Prostate gland (tissue), 2 donors: ENCODE data around the gene LAMA2. TPM values are rescaled to one million over a fixed set of nuclear protein-coding genes. Genes with fewer than 3 reads are reported as not detected.
A peak's percentile ranks its signal among the peaks of the same experiment; 100 is the strongest.

Experiments used
- DNase-seq: peaks from one replicate; pipeline ENCODE4 v3.0.0-alpha.2; 2019; ENCODE audit warnings: low spot score
- H3K27ac ChIP-seq, 2 donors: fragments of 200-600 bp; sonication (generic); 2 replicates each; pipeline ENCODE4 v1.5.1; 2017 to 2019
- H3K27me3 ChIP-seq: fragments of 200-600 bp; sonication (generic); replicated peaks from 2 replicates; pipeline ENCODE4 v1.5.1; 2019; ENCODE audit not compliant: insufficient read depth
- H3K36me3 ChIP-seq, 2 donors: fragments of 200-600 bp; sonication (generic); 1 replicate in 1 of 2; 2 replicates in 1 of 2; pipeline versions ENCODE4 v1.5.1 to v1.8.1; 2017 to 2019
- H3K4me1 ChIP-seq: fragments of 200-600 bp; sonication (generic); replicated peaks from 2 replicates; pipeline ENCODE4 v1.5.1; 2019
- H3K4me3 ChIP-seq, 2 donors: fragments of 200-600 bp; sonication (generic); 2 replicates each; pipeline ENCODE4 v1.5.1; 2017 to 2019
- H3K9me3 ChIP-seq: fragments of 200-600 bp; sonication (generic); 2 replicates; pipeline ENCODE4 v1.5.1; 2017
- POLR2A ChIP-seq: fragments of 450-650 bp; IDR thresholded peaks from one replicate; pipeline ENCODE4 v1.6.1; 2016; ENCODE audit warnings: antibody characterized with exemption, mild to moderate bottlenecking
- POLR2AphosphoS5 ChIP-seq: sonication (generic); formaldehyde crosslinking; IDR thresholded peaks from one replicate; pipeline ENCODE4 v1.6.1; 2017; ENCODE audit warnings: antibody characterized with exemption
- WGBS: methylation state at CpG from one replicate; pipeline ENCODE4 v1.1.5; 2018; 5-methylcytosine and 5-hydroxymethylcytosine counted together
- intact Hi-C: fragments of 100-400 bp; cut with DNase I; formaldehyde crosslinking; loops from one replicate; pipeline ENCODE4 v1.14.2; 2022
- total RNA-seq, 2 donors: library from RNA; depleted of rRNA; stranded (reverse); fragments of >200 nt; gene quantifications; one replicate each; pipeline ENCODE4 v1.1.0, GENCODE V29; 2016
- TF ChIP-seq, protein P1 (sequence below), 4 experiments: fragments of 200-600 bp in 2 of 4; fragments of 450-650 bp in 2 of 4; sonication (generic) in 2 of 4; IDR thresholded peaks; 1 replicate in 3 of 4; 2 replicates in 1 of 4; pipeline ENCODE4 v1.5.1; 2016 to 2019; ENCODE audit warnings: antibody characterized with exemption in 4 of 4, mild to moderate bottlenecking in 2 of 4, moderate library complexity in 2 of 4

LAMA2 gene, protein sequence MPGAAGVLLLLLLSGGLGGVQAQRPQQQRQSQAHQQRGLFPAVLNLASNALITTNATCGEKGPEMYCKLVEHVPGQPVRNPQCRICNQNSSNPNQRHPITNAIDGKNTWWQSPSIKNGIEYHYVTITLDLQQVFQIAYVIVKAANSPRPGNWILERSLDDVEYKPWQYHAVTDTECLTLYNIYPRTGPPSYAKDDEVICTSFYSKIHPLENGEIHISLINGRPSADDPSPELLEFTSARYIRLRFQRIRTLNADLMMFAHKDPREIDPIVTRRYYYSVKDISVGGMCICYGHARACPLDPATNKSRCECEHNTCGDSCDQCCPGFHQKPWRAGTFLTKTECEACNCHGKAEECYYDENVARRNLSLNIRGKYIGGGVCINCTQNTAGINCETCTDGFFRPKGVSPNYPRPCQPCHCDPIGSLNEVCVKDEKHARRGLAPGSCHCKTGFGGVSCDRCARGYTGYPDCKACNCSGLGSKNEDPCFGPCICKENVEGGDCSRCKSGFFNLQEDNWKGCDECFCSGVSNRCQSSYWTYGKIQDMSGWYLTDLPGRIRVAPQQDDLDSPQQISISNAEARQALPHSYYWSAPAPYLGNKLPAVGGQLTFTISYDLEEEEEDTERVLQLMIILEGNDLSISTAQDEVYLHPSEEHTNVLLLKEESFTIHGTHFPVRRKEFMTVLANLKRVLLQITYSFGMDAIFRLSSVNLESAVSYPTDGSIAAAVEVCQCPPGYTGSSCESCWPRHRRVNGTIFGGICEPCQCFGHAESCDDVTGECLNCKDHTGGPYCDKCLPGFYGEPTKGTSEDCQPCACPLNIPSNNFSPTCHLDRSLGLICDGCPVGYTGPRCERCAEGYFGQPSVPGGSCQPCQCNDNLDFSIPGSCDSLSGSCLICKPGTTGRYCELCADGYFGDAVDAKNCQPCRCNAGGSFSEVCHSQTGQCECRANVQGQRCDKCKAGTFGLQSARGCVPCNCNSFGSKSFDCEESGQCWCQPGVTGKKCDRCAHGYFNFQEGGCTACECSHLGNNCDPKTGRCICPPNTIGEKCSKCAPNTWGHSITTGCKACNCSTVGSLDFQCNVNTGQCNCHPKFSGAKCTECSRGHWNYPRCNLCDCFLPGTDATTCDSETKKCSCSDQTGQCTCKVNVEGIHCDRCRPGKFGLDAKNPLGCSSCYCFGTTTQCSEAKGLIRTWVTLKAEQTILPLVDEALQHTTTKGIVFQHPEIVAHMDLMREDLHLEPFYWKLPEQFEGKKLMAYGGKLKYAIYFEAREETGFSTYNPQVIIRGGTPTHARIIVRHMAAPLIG (N-terminal part only)
- 10 to 100 TPM; 10.1 to 89.1 TPM for total RNA-seq

DNA sequence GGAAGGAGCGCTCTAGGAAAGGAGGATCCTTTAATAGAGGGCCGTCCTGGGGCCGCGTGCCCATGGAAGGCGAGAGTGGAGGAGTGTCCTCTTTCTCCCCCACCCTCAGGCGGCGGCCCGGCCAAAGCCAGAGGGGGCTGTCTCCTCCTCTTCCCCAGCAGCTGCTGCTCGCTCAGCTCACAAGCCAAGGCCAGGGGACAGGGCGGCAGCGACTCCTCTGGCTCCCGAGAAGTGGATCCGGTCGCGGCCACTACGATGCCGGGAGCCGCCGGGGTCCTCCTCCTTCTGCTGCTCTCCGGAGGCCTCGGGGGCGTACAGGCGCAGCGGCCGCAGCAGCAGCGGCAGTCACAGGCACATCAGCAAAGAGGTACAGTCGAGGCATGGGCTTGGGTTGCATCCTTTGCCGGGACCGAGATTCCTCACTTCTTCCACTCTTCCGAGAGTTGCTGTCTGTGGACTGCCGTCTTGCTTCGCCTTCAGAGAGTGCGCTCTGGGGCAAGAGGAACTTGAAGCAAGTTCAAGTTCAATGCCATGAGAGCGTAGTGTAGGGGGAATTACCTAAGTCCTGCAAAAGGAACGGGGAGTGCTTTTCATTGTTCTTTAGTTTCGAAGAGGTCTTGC, at the start of gene LAMA2:
Gene LAMA2 (plus strand): TSS at position 148 of the 621 bp plus-strand sequence. CDS start 108 bp downstream, at position 256.
- DNase-seq = peak; percentile 37
- TF ChIP-seq POLR2AphosphoS5 (peak; percentile 15), POLR2A (no peak)
- intact Hi-C loops = loop anchor here (5.0 kb wide), 2 partner anchors 254 to 364 kb away; no protein-coding TSS in a partner anchor
- Histone ChIP-seq H3K36me3 (no peaks in the 10 kb centered on the region), H3K9me3 (no peaks in the 10 kb centered on the region), H3K4me3 (peak within 1 kb of the TSS; percentile 40 to 41), H3K27me3 (no peaks in the 10 kb centered on the region), H3K4me1 (no peaks in the 10 kb centered on the region), H3K27ac (peak within 1 kb of the TSS; percentile 47 to 70)
- 2% methylated on average over 22 of the region's 36 CpGs for WGBS

DNA sequence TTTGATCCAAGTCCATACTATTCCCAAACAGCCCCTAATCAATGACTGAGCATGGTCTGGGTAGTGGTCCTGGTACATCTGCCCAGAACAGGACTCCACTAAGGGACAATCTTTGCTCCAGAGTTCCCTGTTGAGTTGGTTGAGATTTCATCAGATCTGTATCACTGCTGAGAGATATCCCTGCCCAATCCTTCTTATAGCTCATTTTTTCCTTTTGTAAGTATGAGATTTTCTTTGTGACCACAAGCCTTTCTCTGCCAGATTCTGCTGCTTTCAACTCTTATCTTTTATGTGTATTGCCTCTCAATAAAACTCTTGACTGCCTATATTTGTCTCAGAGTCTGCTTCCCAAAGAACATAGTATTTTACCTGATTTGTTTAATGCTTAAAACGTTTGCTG, 46.2 kb upstream of the LAMA2 start:
- intact Hi-C loops = no loop called here
- Histone ChIP-seq H3K27me3 (no peaks in the 10 kb centered on the region), H3K36me3 (no peaks in the 10 kb centered on the region), H3K4me3 (no peak overlapping the region), H3K27ac (no peak overlapping the region), H3K4me1 (no peaks in the 10 kb centered on the region), H3K9me3 (no peaks in the 10 kb centered on the region)
- TF ChIP-seq, protein P1, sequence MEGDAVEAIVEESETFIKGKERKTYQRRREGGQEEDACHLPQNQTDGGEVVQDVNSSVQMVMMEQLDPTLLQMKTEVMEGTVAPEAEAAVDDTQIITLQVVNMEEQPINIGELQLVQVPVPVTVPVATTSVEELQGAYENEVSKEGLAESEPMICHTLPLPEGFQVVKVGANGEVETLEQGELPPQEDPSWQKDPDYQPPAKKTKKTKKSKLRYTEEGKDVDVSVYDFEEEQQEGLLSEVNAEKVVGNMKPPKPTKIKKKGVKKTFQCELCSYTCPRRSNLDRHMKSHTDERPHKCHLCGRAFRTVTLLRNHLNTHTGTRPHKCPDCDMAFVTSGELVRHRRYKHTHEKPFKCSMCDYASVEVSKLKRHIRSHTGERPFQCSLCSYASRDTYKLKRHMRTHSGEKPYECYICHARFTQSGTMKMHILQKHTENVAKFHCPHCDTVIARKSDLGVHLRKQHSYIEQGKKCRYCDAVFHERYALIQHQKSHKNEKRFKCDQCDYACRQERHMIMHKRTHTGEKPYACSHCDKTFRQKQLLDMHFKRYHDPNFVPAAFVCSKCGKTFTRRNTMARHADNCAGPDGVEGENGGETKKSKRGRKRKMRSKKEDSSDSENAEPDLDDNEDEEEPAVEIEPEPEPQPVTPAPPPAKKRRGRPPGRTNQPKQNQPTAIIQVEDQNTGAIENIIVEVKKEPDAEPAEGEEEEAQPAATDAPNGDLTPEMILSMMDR (IDR thresholded peaks at IDR 0.05) = no peak
- TF ChIP-seq POLR2A = no peak
- no peak for TF ChIP-seq POLR2AphosphoS5
- WGBS = 23% methylated on average over 1 of the region's 1 CpG
- DNase-seq = no peak

DNA sequence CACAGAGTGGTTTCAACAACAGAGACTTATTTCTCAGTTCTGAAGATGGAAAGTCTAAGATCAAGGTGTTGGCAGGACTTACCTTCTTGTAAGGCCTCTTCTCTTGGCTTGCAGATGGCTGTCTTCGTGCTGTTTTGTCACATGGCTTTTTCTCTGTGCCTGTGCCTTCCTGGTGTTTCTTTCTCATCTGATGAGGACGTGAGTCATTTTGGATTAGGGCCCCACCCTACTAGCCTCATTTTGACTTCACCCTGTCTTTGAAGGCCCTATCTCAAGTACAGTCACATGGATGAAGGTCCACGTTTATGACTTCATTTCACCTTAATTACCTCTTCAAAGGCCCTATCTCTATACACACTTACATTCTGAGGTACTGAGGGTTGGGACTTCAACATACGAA, 41.4 kb upstream of the LAMA2 start:
- H3K27ac ChIP-seq = no peak overlapping the region
- H3K9me3 ChIP-seq = no peaks in the 10 kb centered on the region
- DNase-seq = no peak
- TF ChIP-seq, protein P1 (IDR thresholded peaks at IDR 0.05) = no peak
- TF ChIP-seq POLR2AphosphoS5 (no peak), POLR2A (no peak)
- 86% methylated on average over 4 of the region's 4 CpGs for WGBS
- H3K4me1 ChIP-seq = no peaks in the 10 kb centered on the region
- no peak overlapping the region for H3K4me3 ChIP-seq
- H3K36me3 ChIP-seq = no peaks in the 10 kb centered on the region
- H3K27me3 ChIP-seq = no peaks in the 10 kb centered on the region
- intact Hi-C loops = no loop called here

DNA sequence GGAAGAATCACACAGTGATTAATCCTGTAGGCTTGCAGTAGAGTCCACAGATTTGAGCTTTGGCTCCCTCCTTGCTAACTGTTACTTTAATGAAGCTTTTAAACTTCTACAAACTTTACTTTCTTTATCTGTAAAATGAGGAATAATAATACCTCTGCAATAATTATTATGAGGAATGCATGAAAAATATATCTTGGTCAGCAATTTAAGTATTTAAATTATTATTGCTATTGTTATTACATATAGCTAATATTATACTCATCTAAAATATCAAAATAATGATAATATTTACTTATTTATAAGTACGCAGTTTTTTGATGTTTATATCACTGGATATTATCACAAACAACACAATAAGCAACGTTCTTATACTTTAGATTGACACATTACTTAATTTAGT, 38.3 kb upstream of the LAMA2 start:
- Histone ChIP-seq H3K4me3 (no peak overlapping the region), H3K4me1 (no peaks in the 10 kb centered on the region), H3K27me3 (no peaks in the 10 kb centered on the region), H3K27ac (no peak overlapping the region), H3K36me3 (no peaks in the 10 kb centered on the region), H3K9me3 (no peaks in the 10 kb centered on the region)
- 90% methylated on average over 2 of the region's 2 CpGs for WGBS
- intact Hi-C loops = no loop called here
- DNase-seq = no peak
- TF ChIP-seq POLR2AphosphoS5 (no peak), POLR2A (no peak)
- TF ChIP-seq, protein P1 (IDR thresholded peaks at IDR 0.05) = no peak
